NK-92 (cell line): ENCODE data around the gene NRXN3.

Experiments used
- DNase-seq: peaks from one replicate; lab custom pipeline; 2025; ENCODE audit not compliant: unreplicated experiment; lab: John Stamatoyannopoulos, UW

The NRXN3 gene

DNA sequence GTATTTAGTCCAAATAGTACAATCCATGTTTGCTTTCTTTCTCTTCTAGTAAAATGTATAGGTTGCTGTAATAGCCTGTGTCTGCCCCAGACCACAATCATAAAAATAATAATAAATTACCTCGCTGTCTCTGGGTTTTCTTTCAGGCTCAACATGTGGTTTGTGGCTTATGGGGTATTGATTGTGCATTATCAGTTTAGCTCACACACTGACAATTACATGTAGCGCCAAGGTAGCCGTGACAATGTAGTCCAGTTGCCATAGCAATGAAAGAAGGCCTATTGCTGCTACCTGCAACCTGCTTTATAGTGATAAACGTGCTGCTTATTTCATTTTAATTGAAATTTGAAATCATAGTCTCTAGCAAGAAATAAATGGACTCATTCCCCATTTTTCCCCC lies 1009.8 kb downstream of the NRXN3 start:
- DNase-seq: no peak

DNA sequence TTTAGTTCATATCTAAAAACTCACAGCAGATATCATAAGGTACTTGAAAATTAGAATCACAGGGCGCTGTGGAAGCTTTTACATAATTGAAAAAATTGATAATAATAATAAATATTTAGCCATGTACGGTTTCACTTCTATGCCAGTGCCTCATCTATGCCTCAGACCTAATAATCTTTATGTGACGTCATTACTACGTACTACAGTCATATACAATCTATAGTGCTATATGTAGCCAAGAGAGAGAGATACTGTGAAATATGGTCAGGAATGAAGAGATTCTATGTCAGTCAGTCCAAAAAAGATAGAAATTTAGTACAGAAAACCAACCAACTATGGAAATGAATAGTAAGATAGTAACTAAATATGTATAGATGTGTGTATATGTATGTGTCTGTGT lies 1010.5 kb downstream of the NRXN3 start:
- no peak for DNase-seq

DNA sequence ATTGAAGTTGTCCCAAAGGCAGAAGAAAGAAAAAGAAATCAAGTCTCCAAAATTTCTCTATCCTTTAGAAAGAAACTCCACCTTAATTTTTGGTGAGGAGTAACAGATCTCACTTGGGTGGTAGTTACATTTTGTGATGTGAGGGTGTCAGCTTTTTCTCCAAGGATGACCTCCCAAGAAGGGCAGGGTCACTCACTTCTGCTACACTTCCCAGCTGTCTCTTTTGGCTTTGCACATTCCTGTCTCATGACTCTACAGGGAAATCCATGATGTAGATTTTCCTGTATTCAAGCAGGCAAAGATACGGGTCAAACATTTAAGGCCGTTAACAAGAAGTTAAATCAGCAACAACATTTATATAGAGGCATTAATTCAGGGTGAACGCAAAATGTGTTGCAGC lies 1016.4 kb downstream of the NRXN3 start:
- no peak for DNase-seq

DNA sequence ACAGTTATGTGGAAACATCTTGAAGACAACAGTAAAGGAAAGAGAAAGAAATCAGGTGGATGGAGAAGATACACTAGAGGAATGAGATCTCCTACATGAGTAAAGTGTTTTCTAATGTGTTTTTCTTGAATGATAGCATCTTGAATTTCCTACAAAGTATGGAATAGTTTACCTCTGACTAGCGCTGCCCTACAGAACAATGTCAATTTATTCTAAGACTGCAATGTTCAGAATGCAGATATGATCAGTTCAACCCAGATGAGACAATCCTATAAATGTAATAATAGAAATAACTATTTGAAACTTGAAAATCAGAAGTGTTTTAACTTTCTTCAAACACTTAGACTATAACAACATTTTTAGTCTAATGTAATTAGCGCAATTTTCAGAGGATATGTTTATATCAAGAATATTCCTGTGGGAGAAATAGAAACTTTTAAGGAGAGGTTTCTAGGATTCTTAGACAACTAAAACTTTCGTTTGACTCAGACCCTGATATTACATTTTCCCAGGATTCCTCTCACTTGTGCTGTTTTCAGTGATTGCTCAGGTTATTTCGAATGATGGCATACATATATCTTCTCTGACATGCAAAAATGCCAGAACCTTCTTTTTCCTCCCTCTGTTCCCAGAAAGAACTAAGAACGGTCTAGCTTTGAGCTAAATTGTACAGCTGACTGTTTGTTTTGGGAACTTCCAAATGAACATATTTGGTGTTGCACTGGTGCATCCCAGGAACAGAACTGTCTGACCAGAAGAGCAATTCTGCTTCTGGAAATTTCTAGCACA lies 1023.7 kb downstream of the NRXN3 start:
- DNase-seq: no peak

DNA sequence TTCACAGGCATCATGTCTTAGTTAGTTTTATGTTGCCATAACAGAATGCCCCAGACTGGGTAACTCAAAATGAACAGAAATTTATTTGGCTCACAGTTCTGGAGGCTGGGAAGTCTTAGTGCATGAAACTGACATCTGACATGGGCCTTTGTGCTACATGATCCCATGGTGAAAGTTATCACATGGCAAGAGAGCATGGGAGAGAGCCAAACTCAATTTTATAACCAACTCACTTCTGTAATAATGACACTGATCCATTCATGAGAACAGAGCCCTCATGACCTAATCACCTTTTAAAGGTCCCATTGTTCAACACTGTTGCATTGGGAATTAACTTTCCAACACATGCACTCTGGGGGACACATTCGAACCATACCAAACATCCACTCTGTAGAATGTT lies 1026.0 kb downstream of the NRXN3 start:
- no peak for DNase-seq

DNA sequence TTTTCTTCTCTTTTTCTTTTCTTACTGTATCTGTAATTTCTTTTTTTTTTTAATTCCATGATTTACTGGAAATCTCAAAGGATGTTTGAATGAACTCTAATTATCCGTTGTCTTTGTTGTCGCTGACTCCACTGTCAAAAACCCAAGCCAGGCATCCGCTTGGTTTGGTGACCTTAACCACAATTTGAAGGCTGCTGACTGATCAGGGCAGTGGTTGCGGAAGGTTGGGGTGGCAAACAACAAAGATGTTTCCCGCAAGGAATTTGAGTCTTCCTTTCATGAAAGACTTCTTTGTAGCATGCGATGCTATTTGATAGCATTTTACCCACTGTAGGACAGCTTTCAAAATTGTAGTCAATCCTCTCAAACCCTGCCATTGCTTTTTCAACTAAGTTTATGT lies 1027.3 kb downstream of the NRXN3 start:
- DNase-seq: no peak

DNA sequence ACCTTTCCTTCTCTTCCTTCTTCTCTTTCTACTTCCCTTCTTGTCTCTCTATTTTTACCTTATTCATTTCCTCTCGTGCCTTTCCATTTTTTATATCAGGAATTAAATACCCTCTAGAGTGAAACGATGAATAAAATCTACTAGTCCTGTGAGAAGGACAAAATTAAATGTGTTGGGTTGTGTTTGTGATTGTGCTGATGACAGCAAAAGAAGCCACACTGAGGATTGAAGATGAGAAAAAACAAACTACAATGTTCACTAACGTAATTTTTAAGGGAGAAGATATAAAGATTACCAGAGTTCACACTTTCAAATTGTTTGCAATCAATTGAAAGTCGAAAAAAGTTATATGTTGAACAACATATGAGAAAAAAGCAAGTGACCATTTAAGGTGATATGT lies 1029.0 kb downstream of the NRXN3 start:
- no peak for DNase-seq

DNA sequence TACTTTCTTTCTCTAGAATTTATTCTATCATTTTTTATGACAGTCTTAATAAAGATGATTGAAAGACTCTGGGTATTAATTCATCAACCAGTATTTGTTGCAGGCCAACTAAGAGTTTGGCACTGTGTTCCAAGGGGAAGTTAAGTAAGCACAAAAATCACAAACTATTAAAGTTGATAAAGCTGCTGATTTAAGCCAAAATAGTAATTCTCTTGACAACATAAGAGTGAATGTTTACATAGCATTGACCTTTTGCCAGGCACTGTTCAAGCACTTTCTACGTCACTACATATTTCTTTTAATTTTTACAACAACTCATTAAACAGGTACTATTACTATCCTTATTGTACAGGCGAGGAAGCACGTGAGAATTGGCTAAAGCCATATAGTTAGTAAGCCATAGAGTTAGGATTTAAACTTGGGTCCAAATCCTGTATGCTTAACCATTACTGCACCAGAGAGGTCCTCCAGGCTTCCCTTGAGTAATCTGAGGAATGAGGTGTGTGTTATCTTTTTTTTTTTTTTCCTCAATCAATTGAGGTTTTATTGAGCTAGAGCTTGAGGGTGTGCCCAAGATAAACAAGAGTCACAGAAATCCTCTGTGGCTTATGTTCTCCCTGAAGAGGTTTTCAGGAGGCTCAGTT lies 1031.5 kb downstream of the NRXN3 start:
- DNase-seq: no peak

DNA sequence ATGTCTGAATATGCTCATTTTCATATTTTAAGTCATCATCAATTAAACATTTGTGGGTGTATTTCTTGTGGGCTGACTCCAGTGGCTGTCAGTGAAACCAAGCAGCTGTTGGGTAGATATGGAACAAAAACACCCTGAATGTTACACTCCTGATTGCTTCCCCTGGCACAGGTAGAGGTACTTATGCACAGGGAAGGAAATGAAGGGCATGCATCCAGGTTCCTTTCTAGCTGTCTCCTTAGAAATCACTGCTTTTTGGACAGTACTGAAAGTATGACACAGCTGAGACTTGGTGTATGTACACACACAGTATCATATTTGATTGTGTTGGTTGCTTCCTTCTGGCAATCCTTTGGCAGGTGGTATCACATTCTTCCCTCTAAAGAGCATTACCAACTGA lies 1034.4 kb downstream of the NRXN3 start:
- DNase-seq: no peak

DNA sequence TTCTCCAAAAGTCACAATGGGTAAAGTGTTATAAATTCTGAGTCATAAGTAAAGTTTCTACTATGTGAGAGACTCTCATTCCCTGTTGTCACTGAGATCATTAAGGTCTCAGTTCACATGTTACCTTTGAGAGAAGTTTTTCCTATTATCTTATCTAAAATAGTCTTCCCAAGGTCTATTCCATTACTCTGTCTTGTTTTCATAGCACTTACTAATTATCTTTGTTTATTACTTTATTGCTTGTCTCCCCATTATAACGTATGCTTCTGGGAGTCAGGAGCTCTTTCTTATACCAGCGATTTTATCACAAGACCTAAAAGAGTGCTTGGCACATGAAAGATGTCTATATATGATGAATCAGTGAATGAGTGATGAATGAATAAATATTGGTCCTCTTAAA lies 1039.2 kb downstream of the NRXN3 start:
- DNase-seq: no peak

DNA sequence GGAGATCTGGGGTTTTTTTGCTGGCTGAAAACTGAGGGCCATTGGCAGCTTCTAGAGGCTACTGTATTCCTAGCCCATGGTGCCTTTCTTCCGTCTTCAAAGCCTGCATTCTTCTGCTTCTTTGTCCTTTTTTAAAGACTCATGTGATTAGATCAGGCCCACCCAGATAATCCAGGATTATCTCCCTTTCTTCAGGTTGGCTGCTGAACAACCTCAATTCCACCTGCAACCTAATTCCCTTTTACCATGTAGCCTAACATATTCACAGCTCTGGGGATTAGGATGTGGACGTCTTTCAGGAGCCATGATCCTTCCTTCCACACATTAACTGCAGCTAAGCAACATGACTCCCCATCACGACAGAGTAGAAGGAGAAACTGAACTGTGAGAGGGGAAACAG lies 1055.6 kb downstream of the NRXN3 start:
- DNase-seq: no peak

DNA sequence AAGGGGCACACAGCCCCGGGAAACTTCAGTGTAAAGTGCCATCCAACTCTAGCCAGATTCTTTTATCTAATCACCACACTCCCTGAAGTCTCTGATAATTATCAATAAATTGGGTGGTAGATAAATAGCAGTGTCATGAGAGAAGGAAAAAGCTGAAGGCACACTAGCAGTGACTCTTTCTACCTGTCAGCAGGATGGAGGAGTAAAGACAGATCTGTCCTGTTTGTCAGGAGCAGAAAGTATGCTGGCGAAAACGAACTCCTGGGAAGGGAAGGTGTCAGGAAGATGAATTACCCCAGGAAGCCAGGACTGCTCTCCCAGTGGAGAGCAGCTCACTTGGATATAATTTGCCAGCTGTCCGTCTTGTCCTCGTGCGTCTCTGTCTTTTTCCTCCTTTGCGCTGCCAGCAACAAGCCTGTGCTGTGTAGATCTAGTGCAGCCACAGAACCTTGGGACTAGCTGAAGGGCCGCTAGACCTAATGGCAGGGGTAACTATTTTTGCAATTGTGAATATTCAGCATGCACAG lies 1059.3 kb downstream of the NRXN3 start:
- no peak for DNase-seq

DNA sequence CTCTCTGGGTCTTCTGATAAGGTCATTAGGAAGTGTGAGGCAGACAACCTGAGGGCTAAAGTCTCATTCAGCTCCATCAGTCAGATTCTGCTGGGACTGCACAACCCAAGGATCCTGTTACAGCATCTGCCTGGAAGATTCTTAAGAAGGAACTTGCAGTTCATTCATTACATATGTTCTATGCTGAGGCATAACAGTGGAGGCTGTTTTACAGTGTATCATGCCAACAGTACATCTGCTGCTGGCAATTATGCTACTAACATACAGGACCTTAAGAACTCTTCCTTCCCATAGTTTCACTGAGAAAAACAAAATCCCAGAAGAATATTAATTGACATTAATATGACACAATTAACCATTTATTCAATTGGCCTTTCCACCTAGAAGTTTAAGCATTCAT lies 1072.5 kb downstream of the NRXN3 start:
- DNase-seq: no peak

DNA sequence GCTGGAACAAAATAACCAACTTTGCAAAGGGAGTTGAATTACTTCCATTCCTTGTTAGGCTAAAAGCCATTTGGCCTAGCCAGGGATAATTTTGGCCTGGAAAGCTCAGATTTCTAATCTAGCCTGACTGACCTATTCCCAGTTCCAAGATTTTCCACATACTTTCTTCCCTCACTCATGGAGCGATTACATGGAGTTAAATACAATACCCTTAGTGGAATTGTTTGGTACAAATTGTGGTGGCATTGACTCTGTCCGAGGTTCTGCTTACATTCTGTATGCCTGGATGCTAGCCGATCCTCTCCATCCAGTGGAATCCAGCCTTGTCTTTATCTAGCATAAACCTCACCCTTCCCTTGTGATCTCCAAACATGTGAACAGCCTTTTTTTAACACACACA lies 1076.0 kb downstream of the NRXN3 start:
- DNase-seq: no peak

DNA sequence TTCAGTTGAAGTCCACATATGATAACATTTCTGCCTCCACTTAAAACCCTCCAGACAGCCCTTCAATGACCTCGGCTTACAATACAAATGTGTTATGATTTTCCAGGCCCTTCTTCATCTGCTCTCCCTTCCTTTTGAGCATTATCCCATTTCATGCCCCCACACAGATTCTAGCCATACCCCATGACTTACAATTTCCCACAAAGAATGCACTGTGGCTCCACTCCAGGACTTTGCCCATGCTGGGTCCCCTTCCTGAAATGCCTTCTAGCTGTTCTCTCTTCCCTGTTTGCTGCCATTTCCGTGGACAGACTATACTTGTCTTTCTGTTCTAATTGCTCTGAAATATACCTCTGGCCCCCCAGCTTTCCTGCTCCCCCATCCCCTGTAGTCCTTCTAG lies 1078.0 kb downstream of the NRXN3 start:
- no peak for DNase-seq

DNA sequence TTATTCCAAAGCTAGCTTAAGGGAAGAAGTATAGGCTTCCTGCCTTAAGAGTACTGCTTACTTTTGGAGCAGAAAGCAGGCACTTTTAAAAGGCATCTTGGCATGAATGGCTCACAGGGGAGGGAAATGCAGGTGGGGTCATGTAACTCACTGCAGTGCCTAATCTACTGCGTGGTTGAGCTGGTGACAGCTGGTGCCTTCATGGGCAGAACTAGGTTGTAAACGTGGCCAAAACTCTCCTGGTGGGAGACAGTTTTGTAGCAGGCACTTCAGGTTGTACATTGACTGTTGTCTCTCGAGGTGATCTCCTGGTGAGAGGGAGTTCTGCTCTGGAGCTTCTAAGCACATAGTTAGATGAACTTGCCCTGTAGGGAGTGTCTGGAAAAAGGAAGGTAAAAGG lies 1078.6 kb downstream of the NRXN3 start:
- DNase-seq: no peak

DNA sequence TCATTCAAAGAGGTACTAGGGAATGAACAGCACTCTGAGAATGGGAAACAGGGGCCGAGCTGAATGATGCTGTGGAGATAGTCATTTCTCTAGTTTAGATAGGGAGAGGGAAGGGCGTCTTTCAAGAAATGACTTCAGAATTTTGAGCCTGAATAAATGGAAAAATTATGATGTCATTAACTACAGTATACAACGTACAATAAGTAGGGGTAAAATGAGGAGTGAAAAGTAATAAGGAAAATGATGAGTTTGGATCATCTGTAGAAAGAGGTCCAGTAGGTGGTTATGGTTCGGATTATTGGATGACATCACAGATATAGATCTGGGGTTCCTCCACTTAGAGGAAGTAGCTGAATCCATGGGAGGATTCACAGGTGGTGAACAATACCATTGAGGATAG lies 1081.1 kb downstream of the NRXN3 start:
- DNase-seq: no peak

DNA sequence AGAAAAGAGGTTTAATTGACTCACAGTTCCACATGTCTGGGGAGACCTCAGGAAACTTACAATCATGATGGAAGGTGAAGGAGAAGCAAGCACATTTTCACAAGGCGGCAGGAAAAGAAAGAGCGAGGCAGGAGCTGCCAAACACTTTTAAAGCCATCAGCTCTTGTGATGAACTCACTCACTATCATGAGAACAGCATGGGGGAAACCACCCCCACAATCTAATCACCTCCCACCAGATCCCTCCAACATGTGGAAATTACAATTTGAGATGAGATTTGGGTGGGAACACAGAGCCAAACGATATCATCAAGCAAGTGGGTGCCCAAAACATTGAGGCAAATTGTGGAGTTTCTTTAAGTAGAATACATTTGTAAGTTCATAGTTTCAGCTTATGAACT lies 1083.4 kb downstream of the NRXN3 start:
- DNase-seq: no peak

DNA sequence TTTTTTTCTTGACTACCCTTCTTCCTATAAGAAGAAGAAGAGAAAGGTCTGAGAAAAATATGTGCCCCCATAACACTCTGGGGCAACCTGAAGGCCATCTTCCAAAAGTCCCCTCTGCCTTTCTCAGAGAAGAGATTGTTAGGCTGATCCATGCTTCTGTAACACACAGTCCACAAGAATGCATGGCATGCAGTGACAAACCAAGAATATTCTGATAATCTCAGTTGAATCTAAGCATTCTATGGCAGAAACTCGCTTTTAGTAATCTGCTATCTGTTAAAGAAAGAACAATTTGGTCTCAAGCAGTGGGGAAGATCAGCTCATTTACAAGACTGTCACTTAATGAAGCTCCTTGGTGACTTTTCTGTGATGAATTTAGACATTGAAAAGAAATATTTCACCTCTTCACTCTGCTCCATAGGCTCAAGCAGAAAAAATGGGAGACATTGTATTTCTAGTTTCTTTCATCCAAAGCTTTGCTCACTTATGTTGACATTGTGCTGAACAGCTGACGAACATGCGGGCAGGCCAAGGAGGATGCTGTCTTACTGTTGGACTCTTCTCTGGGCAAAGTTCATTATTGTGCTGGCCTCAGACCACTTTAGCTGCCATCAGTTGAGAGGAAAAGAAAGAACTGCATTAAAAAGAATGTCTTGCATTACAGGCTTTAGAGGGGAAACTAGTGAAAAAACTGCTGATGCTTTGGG lies 1084.0 kb downstream of the NRXN3 start:
- no peak for DNase-seq

DNA sequence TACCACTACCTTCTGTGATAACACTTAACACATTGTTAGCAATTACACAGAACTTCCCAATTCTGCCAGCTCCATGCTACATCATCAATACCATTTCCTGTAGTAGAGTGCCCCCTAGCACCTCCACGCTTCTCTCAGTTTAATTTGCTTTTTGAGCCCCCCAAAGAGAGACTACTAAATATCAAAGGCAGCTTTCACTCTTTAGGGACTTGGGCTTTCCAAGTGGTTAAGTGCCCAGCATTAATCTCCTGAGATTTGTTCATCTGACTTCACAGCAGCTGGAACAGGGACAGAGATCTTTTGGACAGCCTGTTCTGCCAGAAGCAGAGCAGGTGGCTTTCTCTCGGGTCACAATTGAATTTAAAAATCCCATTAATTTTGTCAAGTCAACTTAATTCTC lies 1086.2 kb downstream of the NRXN3 start:
- DNase-seq: no peak

DNA sequence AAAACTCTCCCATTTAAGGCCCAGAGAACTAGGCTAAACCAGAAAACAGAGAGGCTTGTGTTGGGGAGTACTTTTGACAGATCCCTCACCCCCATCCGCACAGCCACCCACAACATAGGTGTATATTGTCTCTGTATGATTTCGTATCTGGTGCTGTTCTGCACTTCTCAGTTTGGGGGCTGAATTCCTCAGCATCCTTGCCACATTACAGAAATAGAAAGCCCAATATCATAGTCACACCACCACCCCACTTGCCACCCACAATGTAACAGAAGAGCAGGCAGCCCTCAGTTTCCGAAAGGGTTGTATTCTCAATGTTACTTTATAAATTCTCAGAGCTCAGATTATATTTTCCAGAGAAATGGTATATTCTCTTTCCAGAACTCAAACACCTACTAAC lies 1090.2 kb downstream of the NRXN3 start:
- DNase-seq: no peak

DNA sequence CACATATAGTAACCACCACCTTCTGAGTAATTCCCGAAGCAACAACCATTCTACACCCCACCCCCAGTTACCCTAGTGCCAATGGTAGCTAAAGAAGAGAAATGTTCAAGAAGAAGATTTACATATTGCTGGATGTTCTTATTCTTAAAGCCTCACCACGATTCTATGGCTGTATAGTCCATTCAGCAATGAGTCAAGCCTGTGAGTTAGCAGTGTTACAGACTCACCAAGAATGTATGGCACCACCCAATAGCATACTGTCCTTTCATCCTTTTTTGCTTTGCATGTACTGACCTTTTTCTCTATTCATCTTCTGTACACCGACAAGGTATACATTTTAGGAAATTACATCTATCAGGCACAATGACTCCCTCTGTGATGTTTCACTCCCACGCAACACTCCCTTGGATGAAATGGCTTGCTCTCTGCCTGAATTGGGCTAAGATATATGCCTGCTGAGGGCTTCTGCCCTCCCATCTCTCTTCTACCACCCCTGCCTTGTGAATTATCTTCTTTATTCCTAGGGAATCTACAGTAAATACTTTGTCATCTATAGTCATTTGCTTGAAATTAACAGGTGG lies 1095.3 kb downstream of the NRXN3 start:
- DNase-seq: no peak
